Activated T-helper 2 cell treated with anti-CD3 and anti-CD28 coated beads, Interferon-gamma antibody, Interleukin-2, Interleukin-4, amounts not matched to agents 10 μg/mL and 5 μg/mL and 100 μg/mL, durations not matched to agents 14 hours and 24 hours and 36 hours (primary cell): Measurements from ENCODE around the gene LINC00305. TPM values are rescaled to one million over a fixed set of nuclear protein-coding genes. Genes with fewer than 3 reads are reported as not detected.

Source experiments
- DNase-seq: peaks from one replicate; pipeline ENCODE4 v3.0.0; 2021; ENCODE audit warnings: low spot score
- H3K27ac Mint-ChIP-seq: one replicate; pipeline ENCODE4 v1.8.0; 2021; ENCODE audit warnings: mixed read lengths
- H3K27me3 Mint-ChIP-seq: one replicate; pipeline ENCODE4 v1.8.0; 2021; ENCODE audit warnings: low read depth, mixed read lengths
- H3K36me3 Mint-ChIP-seq: one replicate; pipeline ENCODE4 v1.8.0; 2021; ENCODE audit warnings: low read depth, mixed read lengths
- H3K4me1 Mint-ChIP-seq: one replicate; pipeline ENCODE4 v1.8.0; 2021; ENCODE audit warnings: low read depth, mixed read lengths
- H3K4me3 Mint-ChIP-seq: one replicate; pipeline ENCODE4 v1.8.0; 2021; ENCODE audit warnings: low read depth, mild to moderate bottlenecking, moderate library complexity, mixed read lengths
- H3K9me3 Mint-ChIP-seq: one replicate; pipeline ENCODE4 v1.8.0; 2021; ENCODE audit warnings: mixed read lengths
- intact Hi-C: fragments of 100-400 bp; cut with micrococcal nuclease; formaldehyde crosslinking; loops from one replicate; pipeline ENCODE4 v1.15.1; 2023
- total RNA-seq: library from RNA; stranded (reverse); gene quantifications from 2 replicates; pipeline ENCODE4 v1.2.3, GENCODE V29; 2022

LINC00305 gene
- total RNA-seq, 1 donor from 2014 or later = not detected

- no peak overlapping the region for H3K27ac Mint-ChIP-seq
- DNase-seq = no peak
- H3K4me1 Mint-ChIP-seq = no peaks in the 10 kb centered on the region
- no peaks in the 10 kb centered on the region for H3K36me3 Mint-ChIP-seq
- intact Hi-C loops = no loop called here
- H3K9me3 Mint-ChIP-seq = no peaks in the 10 kb centered on the region
- no peaks in the 10 kb centered on the region for H3K27me3 Mint-ChIP-seq
- H3K4me3 Mint-ChIP-seq = no peak overlapping the region
Measured at GRCh38 chr18:64142904-64143303, 6.0 kb downstream of the LINC00305 start.

- intact Hi-C loops = no loop called here
- H3K4me3 Mint-ChIP-seq = no peak overlapping the region
- H3K27ac Mint-ChIP-seq = no peak overlapping the region
- H3K9me3 Mint-ChIP-seq = no peaks in the 10 kb centered on the region
- no peak for DNase-seq
- no peaks in the 10 kb centered on the region for H3K27me3 Mint-ChIP-seq
- H3K4me1 Mint-ChIP-seq = no peaks in the 10 kb centered on the region
- H3K36me3 Mint-ChIP-seq = no peaks in the 10 kb centered on the region
Measured at GRCh38 chr18:64137914-64138313, 11.0 kb downstream of the LINC00305 start.

GRCh38 chr18:64134044-64134747 lies 14.7 kb downstream of the LINC00305 start:
- Mint-ChIP-seq H3K9me3 (no peaks in the 10 kb centered on the region), H3K4me3 (no peak overlapping the region), H3K4me1 (no peaks in the 10 kb centered on the region), H3K27me3 (no peaks in the 10 kb centered on the region), H3K36me3 (no peaks in the 10 kb centered on the region), H3K27ac (no peak overlapping the region)
- DNase-seq = no peak
- intact Hi-C loops = no loop called here

DNA sequence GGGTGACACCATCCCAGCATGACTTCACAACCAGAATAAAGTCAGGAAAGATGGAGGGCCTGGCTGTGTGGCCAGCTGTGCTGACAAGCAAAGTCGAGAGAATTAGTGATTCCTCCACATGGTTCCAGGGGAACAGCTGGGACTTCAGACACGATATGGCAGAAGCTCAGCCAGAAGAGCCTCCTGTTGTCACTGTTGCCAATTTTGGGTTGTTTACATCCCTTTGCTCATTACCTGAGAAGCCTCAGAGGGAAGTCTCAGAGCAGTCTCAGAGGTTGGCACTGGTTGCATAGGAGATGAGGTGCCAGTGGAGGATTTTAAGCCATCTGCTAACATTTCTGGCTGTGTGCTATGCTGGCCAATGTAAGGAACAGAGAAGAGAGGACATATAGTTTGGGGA lies 16.0 kb downstream of the LINC00305 start:
- no peak for DNase-seq
- no peaks in the 10 kb centered on the region for H3K9me3 Mint-ChIP-seq
- intact Hi-C loops = no loop called here
- H3K27ac Mint-ChIP-seq = no peak overlapping the region
- no peak overlapping the region for H3K4me3 Mint-ChIP-seq
- H3K27me3 Mint-ChIP-seq = no peaks in the 10 kb centered on the region
- no peaks in the 10 kb centered on the region for H3K36me3 Mint-ChIP-seq
- H3K4me1 Mint-ChIP-seq = no peaks in the 10 kb centered on the region

GRCh38 chr18:64131314-64131713 lies 17.6 kb downstream of the LINC00305 start:
- intact Hi-C loops = no loop called here
- no peak overlapping the region for H3K4me3 Mint-ChIP-seq
- no peaks in the 10 kb centered on the region for H3K36me3 Mint-ChIP-seq
- H3K4me1 Mint-ChIP-seq = no peaks in the 10 kb centered on the region
- H3K9me3 Mint-ChIP-seq = no peaks in the 10 kb centered on the region
- DNase-seq = no peak
- H3K27me3 Mint-ChIP-seq = no peaks in the 10 kb centered on the region
- no peak overlapping the region for H3K27ac Mint-ChIP-seq

DNA sequence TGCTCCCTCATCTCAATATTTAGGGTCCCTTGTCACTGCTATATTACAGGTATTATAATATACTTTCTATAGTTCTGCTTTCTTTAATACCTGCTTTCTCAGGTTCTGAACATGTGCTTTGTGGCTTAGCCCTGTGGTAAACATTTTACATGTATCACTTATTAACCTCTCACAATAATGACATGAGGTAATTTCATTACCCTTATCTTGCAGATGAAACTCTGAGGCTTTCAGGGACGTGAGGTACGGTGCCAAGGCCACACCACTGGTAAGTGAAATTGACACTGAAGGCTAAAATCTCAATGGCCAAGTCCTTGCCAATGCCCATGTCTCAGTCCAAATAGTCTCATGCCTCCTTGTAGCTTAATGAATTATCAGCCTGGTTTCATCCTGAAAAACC lies 21.7 kb downstream of the LINC00305 start:
- H3K4me1 Mint-ChIP-seq = no peaks in the 10 kb centered on the region
- no peak for DNase-seq
- intact Hi-C loops = no loop called here
- no peak overlapping the region for H3K4me3 Mint-ChIP-seq
- no peaks in the 10 kb centered on the region for H3K27me3 Mint-ChIP-seq
- no peak overlapping the region for H3K27ac Mint-ChIP-seq
- H3K36me3 Mint-ChIP-seq = no peaks in the 10 kb centered on the region
- no peaks in the 10 kb centered on the region for H3K9me3 Mint-ChIP-seq

- intact Hi-C loops = no loop called here
- no peaks in the 10 kb centered on the region for H3K27me3 Mint-ChIP-seq
Measured at GRCh38 chr18:64119916-64120315, 29.0 kb downstream of the LINC00305 start.

DNA sequence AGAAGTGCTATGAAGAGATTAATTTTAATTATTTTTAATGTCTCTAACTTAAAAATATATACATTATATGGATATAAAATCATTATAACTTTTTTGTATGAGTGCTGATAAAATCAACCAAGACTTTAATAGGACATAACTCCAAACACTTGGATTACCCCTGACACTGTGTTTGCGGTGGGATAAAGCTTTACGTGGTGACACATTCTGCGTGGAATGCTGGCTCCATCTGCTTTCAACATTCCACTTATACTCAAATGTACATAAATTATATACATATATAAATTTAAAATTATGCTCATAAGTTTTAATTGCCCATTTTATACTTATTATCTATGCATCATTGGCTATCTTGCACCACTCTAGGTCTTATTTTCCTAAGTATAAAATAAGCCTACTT lies 30.5 kb downstream of the LINC00305 start:
- Mint-ChIP-seq H3K9me3 (no peaks in the 10 kb centered on the region), H3K4me1 (no peaks in the 10 kb centered on the region), H3K4me3 (no peak overlapping the region), H3K36me3 (no peaks in the 10 kb centered on the region), H3K27ac (no peak overlapping the region), H3K27me3 (no peaks in the 10 kb centered on the region)
- DNase-seq = no peak
- intact Hi-C loops = no loop called here

More at GRCh38 chr18:64119916-64120315, 29.0 kb downstream of the LINC00305 start:
- no peak overlapping the region for H3K27ac Mint-ChIP-seq
- no peak for DNase-seq
- no peak overlapping the region for H3K4me3 Mint-ChIP-seq
- no peaks in the 10 kb centered on the region for H3K4me1 Mint-ChIP-seq
- no peaks in the 10 kb centered on the region for H3K36me3 Mint-ChIP-seq
- H3K9me3 Mint-ChIP-seq = no peaks in the 10 kb centered on the region

GRCh38 chr18:64116571-64117175 lies 32.2 kb downstream of the LINC00305 start:
- Mint-ChIP-seq H3K9me3 (no peaks in the 10 kb centered on the region), H3K27ac (no peak overlapping the region), H3K4me3 (no peak overlapping the region), H3K36me3 (no peaks in the 10 kb centered on the region), H3K27me3 (no peaks in the 10 kb centered on the region), H3K4me1 (no peaks in the 10 kb centered on the region)
- intact Hi-C loops = no loop called here
- no peak for DNase-seq

DNA sequence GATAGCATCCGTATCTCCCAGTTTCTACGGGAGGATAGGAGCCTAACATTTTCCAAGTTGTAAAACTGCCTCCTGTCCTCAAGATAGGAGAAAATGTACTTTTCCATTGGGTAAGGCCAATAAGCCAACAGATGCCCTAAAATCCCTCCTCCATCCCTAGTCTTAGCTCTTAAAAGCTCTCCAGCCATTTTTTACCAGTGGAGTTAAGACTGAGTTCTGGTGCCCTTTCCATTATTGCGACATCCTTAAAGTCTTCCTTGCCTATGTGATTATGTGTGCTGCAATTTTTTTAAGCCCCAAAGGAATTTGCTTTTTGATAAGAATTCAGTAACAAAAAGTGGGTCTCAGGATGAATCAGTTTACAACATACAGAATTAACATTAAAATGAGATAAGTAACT lies 33.0 kb downstream of the LINC00305 start:
- intact Hi-C loops = no loop called here
- Mint-ChIP-seq H3K9me3 (no peaks in the 10 kb centered on the region), H3K4me1 (no peaks in the 10 kb centered on the region), H3K27ac (no peak overlapping the region), H3K36me3 (no peaks in the 10 kb centered on the region), H3K27me3 (no peaks in the 10 kb centered on the region), H3K4me3 (no peak overlapping the region)
- DNase-seq = no peak

GRCh38 chr18:64111950-64112349 lies 36.9 kb downstream of the LINC00305 start:
- intact Hi-C loops = no loop called here
- Mint-ChIP-seq H3K9me3 (no peaks in the 10 kb centered on the region), H3K27me3 (no peaks in the 10 kb centered on the region), H3K4me3 (no peak overlapping the region), H3K27ac (no peak overlapping the region), H3K4me1 (no peaks in the 10 kb centered on the region), H3K36me3 (no peaks in the 10 kb centered on the region)
- no peak for DNase-seq

DNA sequence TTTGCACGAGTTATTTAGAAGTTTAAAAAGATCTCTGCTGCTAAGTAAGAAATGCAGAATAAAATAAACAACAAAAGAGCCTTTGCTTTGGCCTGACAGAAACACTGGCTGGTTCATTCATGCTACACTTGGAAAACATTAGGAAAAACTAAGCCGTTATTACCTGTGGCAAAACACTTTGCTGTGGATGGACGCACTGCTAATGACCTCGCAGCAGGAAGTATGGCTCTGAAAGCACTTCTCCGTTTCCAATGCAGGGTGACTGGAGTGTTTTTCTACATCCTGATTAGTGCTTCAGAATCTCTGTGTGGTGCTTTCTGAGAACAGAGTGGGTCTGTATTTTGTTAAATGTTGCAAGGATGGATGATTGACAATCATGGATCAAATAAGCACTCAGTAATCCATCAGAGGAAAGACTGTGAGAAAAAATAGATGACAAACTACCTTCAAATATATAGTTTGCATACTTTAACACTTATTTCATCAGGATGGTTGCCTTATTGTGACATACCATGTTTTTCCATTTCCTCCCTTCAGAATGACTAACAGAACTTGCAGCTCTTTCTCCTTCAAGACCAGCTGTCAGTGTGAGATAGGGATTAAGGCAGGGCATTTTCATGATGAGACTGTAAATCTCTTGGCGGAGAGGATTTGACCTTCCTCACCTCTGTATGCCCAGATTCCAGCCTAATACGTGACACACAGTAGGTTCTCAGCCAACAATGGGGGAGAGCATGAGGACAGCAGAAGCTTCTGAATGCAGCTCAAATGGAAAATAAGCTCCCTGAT lies 38.0 kb downstream of the LINC00305 start:
- H3K36me3 Mint-ChIP-seq = no peaks in the 10 kb centered on the region
- no peaks in the 10 kb centered on the region for H3K27me3 Mint-ChIP-seq
- no peaks in the 10 kb centered on the region for H3K4me1 Mint-ChIP-seq
- DNase-seq = no peak
- no peak overlapping the region for H3K27ac Mint-ChIP-seq
- H3K4me3 Mint-ChIP-seq = no peak overlapping the region
- no peaks in the 10 kb centered on the region for H3K9me3 Mint-ChIP-seq
- intact Hi-C loops = no loop called here

DNA sequence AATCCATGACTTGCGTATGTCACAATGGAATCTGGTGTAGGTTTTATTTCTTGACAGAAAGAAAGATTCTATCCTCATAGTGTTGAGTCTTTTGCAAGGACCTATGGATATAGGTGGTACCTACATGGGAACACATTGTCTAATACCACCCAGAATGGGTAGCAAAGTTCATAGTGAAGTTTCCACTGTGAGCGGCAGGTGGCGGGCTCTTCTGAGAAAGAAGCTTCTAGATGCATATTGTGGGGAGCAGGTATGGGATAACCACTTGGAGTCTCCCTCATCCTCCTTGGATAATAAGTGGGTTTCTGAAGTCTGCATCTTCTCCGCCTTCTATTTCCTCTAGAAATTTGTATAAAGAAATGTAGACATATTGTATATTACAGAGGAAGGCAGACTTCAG lies 44.9 kb downstream of the LINC00305 start:
- Mint-ChIP-seq H3K4me1 (no peaks in the 10 kb centered on the region), H3K27ac (no peak overlapping the region), H3K36me3 (no peaks in the 10 kb centered on the region), H3K27me3 (no peaks in the 10 kb centered on the region), H3K9me3 (no peaks in the 10 kb centered on the region), H3K4me3 (no peak overlapping the region)
- intact Hi-C loops = no loop called here
- DNase-seq = no peak
